SU-DHL-6 (cell line): ENCODE data around the gene ESM1.

Experiments used
- H2AFZ ChIP-seq: fragments of 200-600 bp; sonication (generic); 2 replicates; pipeline ENCODE4 v1.6.1; 2014; ENCODE audit warnings: low read depth, mild to moderate bottlenecking, moderate library complexity, mixed read lengths, antibody characterized with exemption, low read length; ENCODE audit not compliant: severe bottlenecking
- H3F3A ChIP-seq: fragments of 200-600 bp; shearing (Covaris generic); 2 replicates; pipeline ENCODE4 v1.6.0; 2016; ENCODE audit warnings: antibody characterized with exemption, mild to moderate bottlenecking; ENCODE audit not compliant: insufficient read depth
- H3K27ac ChIP-seq: fragments of 200-600 bp; sonication (generic); 2 replicates; pipeline ENCODE4 v1.5.1; 2016; ENCODE audit warnings: low read depth, mild to moderate bottlenecking, low read length, moderate library complexity, mixed read lengths
- H3K27me3 ChIP-seq: fragments of 200-600 bp; sonication (generic), shearing (Covaris generic); 2 replicates; pipeline ENCODE4 v1.6.0; 2014; ENCODE audit warnings: mild to moderate bottlenecking, low read length
- H3K36me3 ChIP-seq: fragments of 200-600 bp; sonication (generic); 2 replicates; pipeline ENCODE4 v1.6.1; 2014; ENCODE audit warnings: mild to moderate bottlenecking, low read length, mixed read lengths
- H3K4me2 ChIP-seq: fragments of 300-600, 200-600 bp; shearing (Covaris generic), sonication (generic); 2 replicates; pipeline ENCODE4 v1.6.0; 2014; ENCODE audit warnings: low read length, low read depth, mild to moderate bottlenecking; ENCODE audit not compliant: poor library complexity, severe bottlenecking
- H3K4me3 ChIP-seq: fragments of 200-600 bp; sonication (generic); 2 replicates; pipeline ENCODE4 v1.5.1; 2014; ENCODE audit warnings: antibody characterized with exemption, low read length, mild to moderate bottlenecking, mixed read lengths; ENCODE audit not compliant: insufficient read depth, poor library complexity, severe bottlenecking
- H3K79me2 ChIP-seq: fragments of 200-600 bp; sonication (generic); 2 replicates; pipeline ENCODE4 v1.6.1; 2014; ENCODE audit warnings: mild to moderate bottlenecking, low read length, moderate library complexity; ENCODE audit not compliant: insufficient read depth
- H3K9ac ChIP-seq: fragments of 200-600 bp; sonication (generic); 2 replicates; pipeline ENCODE4 v1.7.0; 2014; ENCODE audit warnings: mild to moderate bottlenecking, low read length
- H3K9me2 ChIP-seq: fragments of 200-600 bp; sonication (generic); replicated peaks from 2 replicates; pipeline ENCODE4 v1.6.1; 2014; ENCODE audit warnings: low read length; ENCODE audit not compliant: insufficient read depth
- H3K9me3 ChIP-seq: fragments of 200-600 bp; sonication (generic); 2 replicates; pipeline ENCODE4 v1.6.1; 2014; ENCODE audit warnings: low read length, mixed read lengths; ENCODE audit not compliant: insufficient read depth
- H4K20me1 ChIP-seq: fragments of 200-600 bp; sonication (generic); 2 replicates; pipeline ENCODE4 v1.6.1; 2014; ENCODE audit warnings: low read depth, mild to moderate bottlenecking, antibody characterized with exemption, low read length, moderate library complexity, mixed read lengths
- CTCF ChIP-seq: fragments of 200-600 bp; sonication (generic); IDR thresholded peaks from one replicate; pipeline ENCODE4 v1.5.1; 2017; ENCODE audit warnings: antibody characterized with exemption, mild to moderate bottlenecking, low read length, moderate library complexity; ENCODE audit not compliant: insufficient read depth, poor library complexity, severe bottlenecking
- EZH2phosphoT487 ChIP-seq: fragments of 200-600 bp; sonication (generic), shearing (Covaris generic); conservative IDR thresholded peaks from 2 replicates; pipeline ENCODE4 v1.6.1; 2018; ENCODE audit warnings: mild to moderate bottlenecking, antibody characterized with exemption, low read length, moderate library complexity, mixed read lengths

The ESM1 gene

GRCh38 chr5:54996466-54996865 is 11.1 kb upstream of the ESM1 start:
- Histone ChIP-seq H3F3A (no peaks in the 10 kb centered on the region), H3K27ac (no peak overlapping the region), H3K9me2 (no peaks in the 10 kb centered on the region), H3K36me3 (no peaks in the 10 kb centered on the region), H3K9me3 (no peaks in the 10 kb centered on the region), H3K79me2 (no peaks in the 10 kb centered on the region), H3K27me3 (no peaks in the 10 kb centered on the region), H4K20me1 (no peaks in the 10 kb centered on the region), H2AFZ (no peak overlapping the region), H3K4me2 (no peak overlapping the region), H3K4me3 (no peak overlapping the region), H3K9ac (no peak overlapping the region)
- no peak for TF ChIP-seq EZH2phosphoT487
- no peak for TF ChIP-seq CTCF

- TF ChIP-seq EZH2phosphoT487 (no peak), CTCF (no peak)
- Histone ChIP-seq H3K9me2 (no peaks in the 10 kb centered on the region), H3K9me3 (no peaks in the 10 kb centered on the region), H3K27ac (no peak overlapping the region), H3K9ac (no peak overlapping the region), H4K20me1 (no peaks in the 10 kb centered on the region), H3K4me2 (no peak overlapping the region), H3K27me3 (no peaks in the 10 kb centered on the region), H2AFZ (no peak overlapping the region), H3K4me3 (no peak overlapping the region), H3K36me3 (no peaks in the 10 kb centered on the region), H3K79me2 (no peaks in the 10 kb centered on the region), H3F3A (no peaks in the 10 kb centered on the region)
Observed at GRCh38 chr5:54995168-54995567, 9.8 kb upstream of the ESM1 start.

- no peak overlapping the region for H2AFZ ChIP-seq
- H3K27me3 ChIP-seq = no peaks in the 10 kb centered on the region
- no peaks in the 10 kb centered on the region for H3F3A ChIP-seq
- H3K27ac ChIP-seq = no peak overlapping the region
- no peaks in the 10 kb centered on the region for H3K36me3 ChIP-seq
- no peak overlapping the region for H3K4me3 ChIP-seq
- H3K9ac ChIP-seq = no peak overlapping the region
- TF ChIP-seq EZH2phosphoT487 = no peak
- TF ChIP-seq CTCF = no peak
- H3K9me2 ChIP-seq = no peaks in the 10 kb centered on the region
- H3K79me2 ChIP-seq = no peaks in the 10 kb centered on the region
- H3K4me2 ChIP-seq = no peak overlapping the region
- H3K9me3 ChIP-seq = no peaks in the 10 kb centered on the region
- no peaks in the 10 kb centered on the region for H4K20me1 ChIP-seq
Observed at GRCh38 chr5:54994628-54995027, 9.2 kb upstream of the ESM1 start.

GRCh38 chr5:54993318-54993717 is 7.9 kb upstream of the ESM1 start:
- H3K9me2 ChIP-seq = no peaks in the 10 kb centered on the region
- H2AFZ ChIP-seq = no peak overlapping the region
- H3K9me3 ChIP-seq = no peaks in the 10 kb centered on the region
- no peaks in the 10 kb centered on the region for H3F3A ChIP-seq
- no peak overlapping the region for H3K4me3 ChIP-seq
- H3K27ac ChIP-seq = no peak overlapping the region
- H3K27me3 ChIP-seq = no peaks in the 10 kb centered on the region
- no peak overlapping the region for H3K4me2 ChIP-seq
- no peaks in the 10 kb centered on the region for H3K36me3 ChIP-seq
- no peaks in the 10 kb centered on the region for H4K20me1 ChIP-seq
- no peak overlapping the region for H3K9ac ChIP-seq
- no peaks in the 10 kb centered on the region for H3K79me2 ChIP-seq
- no peak for TF ChIP-seq CTCF
- no peak for TF ChIP-seq EZH2phosphoT487
